Measurements from ENCODE around the gene DEXI.

The DEXI gene

GRCh38 chr16:10942352-10943063, at the start of gene DEXI:
Gene DEXI (minus strand): TSS chr16:10942468. CDS start chr16:10942005, 463 bp downstream.
- DNase-seq (ENCODE audit: low read depth in 2 of 3, low spot score in 2 of 3) = peak; percentile 78 to 93 (median 89)

GRCh38 chr16:10990378-10990777, 48.1 kb upstream of the DEXI start:
- DNase-seq (ENCODE audit: low read depth in 2 of 3, low spot score in 2 of 3) = no peak

- no peak for DNase-seq (ENCODE audit: low read depth in 2 of 3, low spot score in 2 of 3)
Observed at GRCh38 chr16:10989559-10989958, 47.3 kb upstream of the DEXI start.

- DNase-seq (ENCODE audit: low read depth in 2 of 3, low spot score in 2 of 3) = no peak
Observed at GRCh38 chr16:10988879-10989278, 46.6 kb upstream of the DEXI start.

GRCh38 chr16:10988164-10988803, 46.0 kb upstream of the DEXI start:
- DNase-seq (ENCODE audit: low read depth in 2 of 3, low spot score in 2 of 3) = peak in 2 of 3 experiments; percentile 26 to 40

- no peak for DNase-seq (ENCODE audit: low read depth in 2 of 3, low spot score in 2 of 3)
Observed at GRCh38 chr16:10987361-10988163, 45.3 kb upstream of the DEXI start.

GRCh38 chr16:10984509-10984908, 42.2 kb upstream of the DEXI start:
- DNase-seq (ENCODE audit: low read depth in 2 of 3, low spot score in 2 of 3) = no peak

- DNase-seq (ENCODE audit: low read depth in 2 of 3, low spot score in 2 of 3) = no peak
Observed at GRCh38 chr16:10983159-10983558, 40.9 kb upstream of the DEXI start.

GRCh38 chr16:10982465-10983150, 40.3 kb upstream of the DEXI start:
- no peak for DNase-seq (ENCODE audit: low read depth in 2 of 3, low spot score in 2 of 3)

- no peak for DNase-seq (ENCODE audit: low read depth in 2 of 3, low spot score in 2 of 3)
Observed at GRCh38 chr16:10981697-10982216, 39.5 kb upstream of the DEXI start.

- no peak for DNase-seq (ENCODE audit: low read depth in 2 of 3, low spot score in 2 of 3)
Observed at GRCh38 chr16:10980813-10981212, 38.5 kb upstream of the DEXI start.

- no peak for DNase-seq (ENCODE audit: low read depth in 2 of 3, low spot score in 2 of 3)
Observed at GRCh38 chr16:10979717-10980601, 37.7 kb upstream of the DEXI start.

- DNase-seq (ENCODE audit: low read depth in 2 of 3, low spot score in 2 of 3) = no peak
Observed at GRCh38 chr16:10978871-10979446, 36.7 kb upstream of the DEXI start.

- no peak for DNase-seq (ENCODE audit: low read depth in 2 of 3, low spot score in 2 of 3)
Observed at GRCh38 chr16:10978124-10978523, 35.9 kb upstream of the DEXI start.

GRCh38 chr16:10976634-10977033, 34.4 kb upstream of the DEXI start:
- DNase-seq (ENCODE audit: low read depth in 2 of 3, low spot score in 2 of 3) = no peak

GRCh38 chr16:10972819-10973464, 30.7 kb upstream of the DEXI start:
- DNase-seq (ENCODE audit: low read depth in 2 of 3, low spot score in 2 of 3) = no peak

GRCh38 chr16:10972108-10972818, 30.0 kb upstream of the DEXI start:
- no peak for DNase-seq (ENCODE audit: low read depth in 2 of 3, low spot score in 2 of 3)

GRCh38 chr16:10971560-10971961, 29.3 kb upstream of the DEXI start:
- no peak for DNase-seq (ENCODE audit: low read depth in 2 of 3, low spot score in 2 of 3)

GRCh38 chr16:10970065-10970464, 27.8 kb upstream of the DEXI start:
- DNase-seq (ENCODE audit: low read depth in 2 of 3, low spot score in 2 of 3) = no peak

Data from activated CD8-positive, alpha-beta memory T cell treated with anti-CD3 and anti-CD28 coated beads for 48 hours (primary cell).